Transverse colon (tissue), 4 donors: ENCODE results near the gene ACADS. TPM values are rescaled to one million over a fixed set of nuclear protein-coding genes. Genes with fewer than 3 reads are reported as not detected.

Experiments
- DNase-seq: peaks from one replicate; pipeline ENCODE4 v3.0.0-alpha.2; 2019
- H3K27ac ChIP-seq, 4 donors: fragments of 200-600 bp; sonication (generic); 2 replicates each; pipeline ENCODE4 v1.5.1; 2016 to 2018; ENCODE audit warnings: inconsistent platforms in 4 of 4
- H3K27me3 ChIP-seq: fragments of 200-600 bp; sonication (generic); 2 replicates; pipeline ENCODE4 v1.5.1; 2017; ENCODE audit warnings: inconsistent platforms
- H3K36me3 ChIP-seq, 4 donors: fragments of 200-600 bp; sonication (generic); 2 replicates each; pipeline ENCODE4 v1.5.1; 2017 to 2019; ENCODE audit warnings: inconsistent platforms in 4 of 4
- H3K4me1 ChIP-seq, 4 donors: fragments of 200-600 bp; sonication (generic); 2 replicates each; pipeline ENCODE4 v1.5.1; 2017 to 2020; ENCODE audit warnings: inconsistent platforms in 4 of 4
- H3K4me3 ChIP-seq, 4 donors: fragments of 200-600 bp; sonication (generic); 1 replicate in 1 of 4; 2 replicates in 3 of 4; pipeline versions ENCODE4 v1.5.1 to v1.6.1; 2017 to 2019; ENCODE audit warnings: inconsistent platforms in 4 of 4
- H3K9me3 ChIP-seq, 2 donors: fragments of 200-600 bp; sonication (generic); 2 replicates each; pipeline ENCODE4 v1.5.1; 2017 to 2019; ENCODE audit warnings: inconsistent platforms in 2 of 2
- CTCF ChIP-seq, 5 experiments: fragments of 200-600 bp in 3 of 5; fragments of 450-650 bp in 2 of 5; sonication (generic) in 3 of 5; IDR thresholded peaks; 1 replicate in 2 of 5; 2 replicates in 3 of 5; pipeline ENCODE4 v1.5.1; 2016 to 2017; ENCODE audit warnings: antibody characterized with exemption in 5 of 5, inconsistent platforms in 3 of 5, mild to moderate bottlenecking in 2 of 5, moderate library complexity in 1 of 5
- EP300 ChIP-seq: sonication (generic); formaldehyde crosslinking; IDR thresholded peaks from one replicate; pipeline ENCODE4 v1.6.1; 2017; ENCODE audit warnings: antibody characterized with exemption, low read depth
- POLR2A ChIP-seq: fragments of 450-650 bp; IDR thresholded peaks from one replicate; pipeline ENCODE4 v1.6.1; 2016; ENCODE audit warnings: antibody characterized with exemption, mild to moderate bottlenecking, moderate library complexity
- POLR2AphosphoS5 ChIP-seq, 3 donors: sonication (generic); formaldehyde crosslinking; IDR thresholded peaks; one replicate each; pipeline ENCODE4 v1.6.1; 2016; ENCODE audit warnings: antibody characterized with exemption in 3 of 3
- WGBS, 2 donors: methylation state at CpG; one replicate each; pipeline ENCODE4 v1.1.5; 2018; ENCODE audit warnings: low coverage in 1 of 2; 5-methylcytosine and 5-hydroxymethylcytosine counted together
- in situ Hi-C, 4 donors: fragments of 200-750 bp; cut with MboI; loops; one replicate each; pipeline versions ENCODE4 v1.15.0 to v1.15.1; 2017; ENCODE audit warnings: low sequenced_read_pairs in 3 of 4, low pct_ligation_motif_present in 1 of 4, low pct_unique_long_range_greater_than_20kb in 1 of 4
- intact Hi-C: fragments of 100-400 bp; cut with DNase I; formaldehyde crosslinking; loops from one replicate; pipeline ENCODE4 v1.15.1; 2023; ENCODE audit warnings: low total_unique reads
- total RNA-seq, 4 donors: library from RNA; depleted of rRNA; stranded (reverse); fragments of >200 nt; gene quantifications; one replicate each; pipeline ENCODE4 v1.1.0, GENCODE V29; 2016

Gene ACADS
- total RNA-seq, 4 donors from 2014 or later, result 224 to 338 (median 297) TPM

GRCh38 chr12:120689397-120690082, 36.1 kb upstream of the ACADS start:
- 53 to 100% methylated on average over 1 to 6 of the region's 6 CpGs for WGBS, 2 donors
- in situ Hi-C loops, result no loop called here

GRCh38 chr12:120690083-120690450, 35.6 kb upstream of the ACADS start:
- WGBS, 2 donors, result 73 to 75% methylated on average over 1 to 2 of the region's 2 CpGs
- TF ChIP-seq CTCF (IDR thresholded peaks at IDR 0.05) (no peak), POLR2AphosphoS5 (IDR thresholded peaks at IDR 0.05) (no peak), EP300 (no peak), POLR2A (no peak)
- in situ Hi-C loops, result no loop called here
- no peak for DNase-seq
- peaks cover 0 to 12% (median 3%) of the 10 kb centered on the region in 4 donors for H3K36me3 ChIP-seq
- peaks cover 40 to 66% (median 52%) of the 10 kb centered on the region in 4 donors for H3K4me1 ChIP-seq
- intact Hi-C loops, result no loop called here
- H3K27me3 ChIP-seq, result no peaks in the 10 kb centered on the region
- peak overlapping the region in 1 of 4 donors; percentile 83 for H3K4me3 ChIP-seq
- H3K9me3 ChIP-seq, result no peaks in the 10 kb centered on the region
- peak overlapping the region; percentile 94 to 98 (median 96) for H3K27ac ChIP-seq

More at GRCh38 chr12:120689397-120690082, 36.1 kb upstream of the ACADS start:
- peak overlapping the region in 3 of 4 donors; percentile 75 to 99 (median 83) for H3K4me3 ChIP-seq
- peaks cover 0 to 7% (median under 1%) of the 10 kb centered on the region in 4 donors for H3K36me3 ChIP-seq
- TF ChIP-seq CTCF (IDR thresholded peaks at IDR 0.05) (no peak), POLR2A (no peak), EP300 (no peak), POLR2AphosphoS5 (IDR thresholded peaks at IDR 0.05) (no peak)
- peaks cover 40 to 66% (median 52%) of the 10 kb centered on the region in 4 donors for H3K4me1 ChIP-seq
- no peak for DNase-seq
- no peaks in the 10 kb centered on the region for H3K27me3 ChIP-seq
- intact Hi-C loops, result no loop called here
- H3K27ac ChIP-seq, result peak overlapping the region; percentile 94 to 98 (median 96)
- H3K9me3 ChIP-seq, result no peaks in the 10 kb centered on the region

GRCh38 chr12:120690978-120691377, 34.6 kb upstream of the ACADS start:
- no peak for DNase-seq
- Histone ChIP-seq H3K9me3 (no peaks in the 10 kb centered on the region), H3K4me1 (peaks cover 40 to 64% (median 55%) of the 10 kb centered on the region in 4 donors), H3K27me3 (no peaks in the 10 kb centered on the region), H3K27ac (peak overlapping the region; percentile 94 to 98 (median 96)), H3K36me3 (peaks cover 0 to 14% (median 5%) of the 10 kb centered on the region in 4 donors), H3K4me3 (no peak overlapping the region)
- WGBS, 2 donors, result 40 to 48% methylated on average over 3 of the region's 3 CpGs
- no peak for TF ChIP-seq POLR2AphosphoS5 (IDR thresholded peaks at IDR 0.05)
- TF ChIP-seq CTCF (IDR thresholded peaks at IDR 0.05), result no peak
- no peak for TF ChIP-seq POLR2A
- no peak for TF ChIP-seq EP300
- intact Hi-C loops (no loop called here), in situ Hi-C loops (no loop called here)

- peaks cover 0 to 30% (median 11%) of the 10 kb centered on the region in 4 donors for H3K36me3 ChIP-seq
- H3K27ac ChIP-seq, result peak overlapping the region; percentile 11 to 98 (median 54)
- in situ Hi-C loops, result no loop called here
- no peaks in the 10 kb centered on the region for H3K27me3 ChIP-seq
- TF ChIP-seq POLR2A (no peak), EP300 (no peak), POLR2AphosphoS5 (IDR thresholded peaks at IDR 0.05) (no peak), CTCF (IDR thresholded peaks at IDR 0.05) (no peak)
- H3K4me3 ChIP-seq, result no peak overlapping the region
- intact Hi-C loops, result no loop called here
- peaks cover 40 to 74% (median 59%) of the 10 kb centered on the region in 4 donors for H3K4me1 ChIP-seq
- DNase-seq, result no peak
- no peaks in the 10 kb centered on the region for H3K9me3 ChIP-seq
- WGBS, 2 donors, result 54% methylated on average over 10 to 11 of the region's 11 CpGs
These were observed 33.0 kb upstream of the ACADS start for GRCh38 chr12:120692524-120693033.
